Measurements from ENCODE around the gene PTMA. TPM values are rescaled to one million over a fixed set of nuclear protein-coding genes. Genes with fewer than 3 reads are reported as not detected.

The PTMA gene
- total RNA-seq, 4 donors from 2014 or later, result 811 to 1,206 (median 976) TPM

DNA sequence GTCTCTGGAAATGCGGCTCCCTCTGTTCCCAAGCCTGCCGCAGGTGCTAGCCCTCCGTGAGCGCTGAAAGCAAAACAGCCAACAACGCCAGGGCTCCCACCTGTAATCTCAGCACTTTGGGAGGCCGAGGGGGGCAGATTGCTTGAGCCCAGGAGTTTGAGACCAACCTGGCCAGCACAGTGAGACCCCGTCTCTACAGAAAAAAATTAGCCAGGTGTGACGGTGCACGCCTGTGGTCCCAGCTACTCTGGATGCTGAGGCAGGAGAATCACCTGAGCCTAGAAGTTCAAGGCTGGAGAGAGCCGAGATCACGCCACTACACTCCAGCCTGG, 41.3 kb upstream of the PTMA start:
- 40 to 45% methylated on average over 11 of the region's 11 CpGs for WGBS, 2 donors
- intact Hi-C loops (cut with DNase I; ENCODE audit: low total_unique reads), result no loop called here
- H3K4me3 ChIP-seq (ENCODE audit: low read depth, poor library complexity, severe bottlenecking), result no peak overlapping the region
- TF ChIP-seq POLR2A (IDR thresholded peaks at IDR 0.05), result no peak
- TF ChIP-seq, protein P1, sequence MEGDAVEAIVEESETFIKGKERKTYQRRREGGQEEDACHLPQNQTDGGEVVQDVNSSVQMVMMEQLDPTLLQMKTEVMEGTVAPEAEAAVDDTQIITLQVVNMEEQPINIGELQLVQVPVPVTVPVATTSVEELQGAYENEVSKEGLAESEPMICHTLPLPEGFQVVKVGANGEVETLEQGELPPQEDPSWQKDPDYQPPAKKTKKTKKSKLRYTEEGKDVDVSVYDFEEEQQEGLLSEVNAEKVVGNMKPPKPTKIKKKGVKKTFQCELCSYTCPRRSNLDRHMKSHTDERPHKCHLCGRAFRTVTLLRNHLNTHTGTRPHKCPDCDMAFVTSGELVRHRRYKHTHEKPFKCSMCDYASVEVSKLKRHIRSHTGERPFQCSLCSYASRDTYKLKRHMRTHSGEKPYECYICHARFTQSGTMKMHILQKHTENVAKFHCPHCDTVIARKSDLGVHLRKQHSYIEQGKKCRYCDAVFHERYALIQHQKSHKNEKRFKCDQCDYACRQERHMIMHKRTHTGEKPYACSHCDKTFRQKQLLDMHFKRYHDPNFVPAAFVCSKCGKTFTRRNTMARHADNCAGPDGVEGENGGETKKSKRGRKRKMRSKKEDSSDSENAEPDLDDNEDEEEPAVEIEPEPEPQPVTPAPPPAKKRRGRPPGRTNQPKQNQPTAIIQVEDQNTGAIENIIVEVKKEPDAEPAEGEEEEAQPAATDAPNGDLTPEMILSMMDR (IDR thresholded peaks at IDR 0.05), result no peak
- no peak for DNase-seq (ENCODE audit: low spot score in 2 of 2)

DNA sequence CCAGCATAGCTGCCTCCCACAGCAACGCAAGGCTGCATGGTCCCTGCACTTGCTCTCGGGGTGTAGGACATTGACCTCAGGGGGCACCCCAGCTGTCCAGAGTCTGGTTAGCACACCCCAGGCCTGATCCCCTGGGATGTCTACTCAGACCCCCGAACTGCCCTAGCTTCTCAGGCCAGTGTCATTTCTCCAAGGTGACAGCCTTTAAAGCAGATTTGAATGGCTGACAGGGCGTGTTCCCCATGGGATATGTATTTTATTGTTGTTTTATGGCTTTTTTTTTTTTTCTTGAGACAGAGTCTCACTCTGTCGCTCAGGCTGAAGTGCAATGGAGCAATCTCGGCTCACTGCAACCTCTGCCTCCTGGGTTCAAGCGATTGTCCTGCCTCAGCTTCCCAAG, 40.8 kb upstream of the PTMA start:
- TF ChIP-seq, protein P1 (IDR thresholded peaks at IDR 0.05), result no peak
- TF ChIP-seq POLR2A (IDR thresholded peaks at IDR 0.05), result no peak
- WGBS, 2 donors, result 65 to 66% methylated on average over 7 of the region's 7 CpGs
- no peak overlapping the region for H3K4me3 ChIP-seq (ENCODE audit: low read depth, poor library complexity, severe bottlenecking)
- intact Hi-C loops (cut with DNase I; ENCODE audit: low total_unique reads), result no loop called here
- DNase-seq (ENCODE audit: low spot score in 2 of 2), result no peak

DNA sequence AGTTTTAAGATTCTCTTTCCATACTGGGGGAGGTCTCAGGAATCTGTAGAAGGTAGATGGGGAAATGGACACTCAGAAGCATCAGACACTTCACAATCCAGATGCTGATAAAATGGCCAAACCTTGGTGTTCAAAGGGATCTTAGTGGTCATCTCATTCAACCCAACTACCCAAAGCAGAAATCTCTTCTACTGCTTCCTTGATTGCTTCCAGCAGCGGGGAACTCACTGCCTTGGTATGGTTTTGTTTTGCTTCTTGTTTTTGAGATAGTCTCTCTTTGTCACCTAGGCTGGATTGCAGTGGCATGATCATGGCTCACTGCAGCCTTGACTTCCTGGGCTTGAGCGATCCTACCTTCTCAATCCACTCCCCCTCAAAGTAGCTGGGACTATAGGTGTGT, 39.3 kb upstream of the PTMA start:
- DNase-seq (ENCODE audit: low spot score in 2 of 2), result no peak
- no peak overlapping the region for H3K4me3 ChIP-seq (ENCODE audit: low read depth, poor library complexity, severe bottlenecking)
- TF ChIP-seq, protein P1 (IDR thresholded peaks at IDR 0.05), result no peak
- no peak for TF ChIP-seq POLR2A (IDR thresholded peaks at IDR 0.05)
- WGBS, 2 donors, result 95% methylated on average over 2 of the region's 2 CpGs
- intact Hi-C loops (cut with DNase I; ENCODE audit: low total_unique reads), result no loop called here

GRCh38 chr2:231671270-231672050, 36.9 kb upstream of the PTMA start:
- WGBS, 2 donors, result 62 to 71% methylated on average over 15 to 17 of the region's 17 CpGs
- no peak overlapping the region for H3K4me3 ChIP-seq (ENCODE audit: low read depth, poor library complexity, severe bottlenecking)

GRCh38 chr2:231672617-231673347, 35.5 kb upstream of the PTMA start:
- H3K4me3 ChIP-seq (ENCODE audit: low read depth, poor library complexity, severe bottlenecking), result no peak overlapping the region
- 36 to 41% methylated on average over 20 of the region's 20 CpGs for WGBS, 2 donors
- DNase-seq (ENCODE audit: low spot score in 2 of 2), result no peak

More at GRCh38 chr2:231671270-231672050, 36.9 kb upstream of the PTMA start:
- DNase-seq (ENCODE audit: low spot score in 2 of 2), result no peak
- TF ChIP-seq, protein P1 (IDR thresholded peaks at IDR 0.05), result no peak
- TF ChIP-seq POLR2A (IDR thresholded peaks at IDR 0.05), result no peak
- intact Hi-C loops (cut with DNase I; ENCODE audit: low total_unique reads), result no loop called here

More at GRCh38 chr2:231672617-231673347, 35.5 kb upstream of the PTMA start:
- TF ChIP-seq, protein P1 (IDR thresholded peaks at IDR 0.05), result no peak
- TF ChIP-seq POLR2A (IDR thresholded peaks at IDR 0.05), result no peak
- intact Hi-C loops (cut with DNase I; ENCODE audit: low total_unique reads), result no loop called here

All from lower leg skin (tissue), 4 donors.